ENCODE data around the gene RGS6.

RGS6 gene

DNA sequence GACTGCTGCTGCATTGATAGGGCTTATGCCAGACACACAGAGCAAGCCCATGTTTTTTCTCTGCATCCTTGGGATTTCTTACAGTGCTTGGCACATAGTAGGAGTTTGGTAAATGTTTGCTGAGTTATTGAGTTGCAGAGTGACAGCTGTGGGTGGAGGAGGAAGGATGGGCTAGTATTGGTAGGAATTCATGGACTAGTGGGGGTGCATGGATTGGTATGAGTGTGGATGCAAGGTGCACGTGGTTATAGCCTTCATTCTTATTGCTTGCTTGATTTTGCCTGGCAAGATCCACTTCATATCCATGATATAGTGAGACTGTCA lies 11.4 kb downstream of the RGS6 start:
- no peak for DNase-seq (ENCODE audit: low read depth in 1 of 2, low spot score in 1 of 2)

DNA sequence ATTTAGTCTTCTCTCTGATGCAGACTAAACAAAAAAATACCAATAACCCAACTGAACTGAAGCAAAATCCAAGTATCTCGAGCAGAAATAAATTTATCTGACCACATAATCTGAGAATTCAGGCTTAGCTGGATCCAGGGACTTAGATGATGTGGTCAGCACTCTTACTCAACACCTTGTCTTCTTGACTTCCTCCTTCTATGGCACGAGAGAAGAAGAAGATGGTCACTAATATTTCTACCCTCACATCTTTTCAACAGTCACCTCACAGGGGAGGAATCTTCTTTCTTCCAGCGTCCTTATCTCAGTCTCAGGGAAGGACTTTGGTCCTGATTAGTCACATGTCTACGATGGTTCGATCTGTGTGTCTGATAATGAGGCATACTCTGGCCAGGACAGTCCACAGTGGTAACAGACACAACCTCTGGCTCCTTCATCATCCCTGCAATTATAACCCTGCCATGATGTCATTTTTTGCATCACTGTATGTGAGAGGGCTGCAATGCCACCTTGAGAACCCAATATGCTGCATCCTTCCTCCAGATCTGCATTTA lies 15.8 kb downstream of the RGS6 start:
- no peak for DNase-seq (ENCODE audit: low read depth in 1 of 2, low spot score in 1 of 2)

DNA sequence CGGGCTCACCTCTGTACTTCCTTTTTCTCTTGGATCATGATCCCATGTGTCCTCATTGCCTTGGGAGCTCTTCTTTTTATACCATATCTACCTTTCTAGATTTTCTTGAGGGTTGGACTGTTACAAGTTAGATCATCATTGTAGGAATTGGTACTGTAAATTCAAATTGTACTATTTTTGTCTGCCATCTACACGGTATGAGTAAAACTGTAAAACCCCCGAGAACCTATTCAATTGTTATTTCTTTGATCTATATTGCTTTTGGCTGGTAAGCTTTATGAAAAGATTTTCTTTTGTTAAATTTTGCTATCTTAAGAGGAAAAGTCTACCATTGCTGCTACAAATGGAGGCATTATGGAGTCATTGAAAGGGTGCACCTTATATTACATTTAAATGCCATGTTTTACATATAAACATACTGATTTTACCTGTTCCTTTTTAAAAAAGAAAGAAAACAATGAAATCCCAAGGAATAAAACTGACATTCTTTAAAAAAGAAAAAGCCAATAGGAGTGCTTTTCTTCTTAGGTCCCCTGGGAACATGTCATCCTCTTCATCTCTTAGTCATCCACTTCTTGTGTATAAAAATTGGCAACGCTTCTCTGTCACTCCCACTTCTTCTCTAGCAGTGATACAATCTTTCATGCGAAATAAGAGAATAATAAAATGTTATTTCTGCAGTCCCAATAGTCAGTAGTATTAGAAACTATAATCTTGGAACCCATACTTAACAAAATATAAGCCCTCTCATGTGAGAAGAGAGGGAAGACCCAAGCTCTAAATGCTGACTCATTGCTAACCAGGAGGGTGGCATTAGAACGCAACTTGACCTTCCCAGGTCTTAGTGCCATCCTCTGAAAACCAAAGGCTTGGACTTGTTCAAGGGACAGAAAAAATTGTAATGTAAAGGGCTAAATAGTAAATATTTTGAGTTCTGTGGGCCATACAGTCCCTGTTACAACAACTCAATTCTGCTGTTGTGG lies 20.4 kb downstream of the RGS6 start:
- DNase-seq (ENCODE audit: low read depth in 1 of 2, low spot score in 1 of 2) = no peak

DNA sequence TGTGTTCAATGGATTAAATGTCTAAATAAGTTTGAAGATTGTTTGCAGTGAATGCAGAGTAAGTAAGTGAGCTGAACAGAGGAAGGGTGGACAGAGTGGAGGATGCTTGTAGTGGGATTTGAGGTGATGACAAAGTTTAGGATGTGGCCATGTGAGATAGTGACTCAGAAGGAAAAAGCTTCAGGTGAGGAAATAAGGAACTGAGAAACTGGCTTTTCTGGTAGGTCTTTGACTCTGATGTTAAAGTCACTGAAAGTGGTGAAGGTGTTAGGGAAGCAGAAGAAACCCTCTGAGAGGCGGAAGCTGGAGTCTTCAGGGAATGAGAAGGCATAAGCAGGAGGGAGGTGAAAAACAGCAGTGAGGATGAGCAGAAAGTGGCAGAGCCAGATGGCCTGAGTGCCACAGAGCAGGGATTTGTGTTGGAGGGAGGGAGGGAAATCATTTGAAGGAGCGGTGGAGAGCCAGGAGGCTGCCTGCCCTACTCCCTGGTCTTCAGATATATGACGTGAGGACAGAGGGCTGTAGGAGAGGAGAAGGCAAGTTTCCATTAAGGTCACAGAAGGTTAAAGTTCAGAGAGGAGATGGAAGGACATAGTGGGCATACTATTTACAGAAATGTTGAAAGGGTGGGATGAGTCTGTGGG lies 24.8 kb downstream of the RGS6 start:
- DNase-seq (ENCODE audit: low read depth in 1 of 2, low spot score in 1 of 2) = no peak

DNA sequence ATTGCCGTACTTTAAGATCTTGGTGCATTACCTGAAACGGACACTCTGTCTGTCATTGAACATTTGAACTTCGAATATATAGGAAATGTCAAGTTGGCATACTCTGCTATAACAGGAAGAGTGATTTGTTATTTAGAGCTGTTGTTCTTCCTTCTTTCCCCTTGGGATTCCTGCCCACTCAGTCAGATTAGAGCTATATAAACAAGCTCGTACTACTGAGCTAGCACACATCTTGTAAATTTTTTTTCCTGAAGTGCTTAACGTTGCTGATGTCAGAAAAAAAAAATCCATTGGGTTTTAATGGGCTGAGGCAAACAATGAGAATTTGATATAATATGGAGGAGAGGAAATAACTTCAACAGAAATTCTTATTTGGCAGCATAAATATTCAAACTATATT lies 26.8 kb downstream of the RGS6 start:
- no peak for DNase-seq (ENCODE audit: low read depth in 1 of 2, low spot score in 1 of 2)

DNA sequence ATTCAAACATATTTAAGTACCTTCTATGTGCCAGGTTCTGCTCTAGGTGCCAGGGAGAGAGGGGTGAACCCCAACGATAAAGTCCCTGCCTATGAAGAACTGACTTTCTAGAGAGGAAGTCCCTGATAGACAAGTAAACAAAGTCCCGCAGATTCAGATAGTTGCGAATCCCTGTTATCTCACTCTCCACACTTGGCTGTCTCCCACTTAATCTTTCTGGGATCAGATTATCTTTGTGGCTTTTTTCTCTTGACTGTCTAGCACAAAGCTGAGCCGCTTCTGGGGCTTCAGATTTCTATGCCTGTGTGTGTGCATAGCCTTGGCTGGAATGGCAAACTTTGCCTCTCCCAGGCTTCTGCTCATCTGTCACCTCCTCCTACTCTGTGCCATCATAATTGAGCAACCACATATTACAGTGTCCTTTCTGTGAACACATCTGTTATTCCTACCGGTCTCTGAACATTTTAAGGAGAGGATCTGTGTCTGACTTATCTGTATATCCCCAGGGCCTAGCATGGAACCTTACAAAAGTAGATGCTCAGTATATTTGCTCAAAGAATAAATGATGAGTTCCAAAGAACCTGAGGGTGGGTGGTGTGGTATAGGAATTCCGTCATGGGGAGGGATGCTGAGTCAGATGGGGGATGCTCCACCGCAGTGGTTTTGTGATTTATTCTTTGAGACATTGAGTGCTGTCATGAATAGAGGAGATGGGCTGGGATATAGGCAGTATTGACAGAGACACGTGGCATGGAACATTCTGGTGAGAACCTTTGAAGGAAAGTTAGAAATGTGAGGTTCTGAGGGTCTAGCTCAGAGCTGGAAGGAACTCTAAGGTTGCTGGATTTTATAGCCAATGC lies 28.5 kb downstream of the RGS6 start:
- no peak for DNase-seq (ENCODE audit: low read depth in 1 of 2, low spot score in 1 of 2)

DNA sequence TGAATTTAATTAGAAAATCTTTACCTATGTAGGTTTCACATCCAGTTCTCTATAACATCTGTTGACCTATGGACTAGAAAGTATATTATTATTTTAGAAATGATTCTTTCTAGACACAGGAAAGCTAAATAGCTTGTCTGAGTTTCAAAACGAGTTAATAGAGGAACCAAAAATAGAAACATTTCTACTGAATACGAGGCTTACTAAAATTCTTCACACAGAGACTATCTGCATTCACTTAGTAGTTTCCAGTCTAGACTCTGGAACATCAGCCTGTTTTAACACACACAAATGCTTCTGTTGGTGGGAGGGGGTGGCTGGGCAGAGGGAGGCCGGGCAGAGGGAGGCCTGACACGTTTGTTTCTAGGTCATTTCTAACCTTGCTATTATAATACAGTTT lies 29.7 kb downstream of the RGS6 start:
- no peak for DNase-seq (ENCODE audit: low read depth in 1 of 2, low spot score in 1 of 2)

DNA sequence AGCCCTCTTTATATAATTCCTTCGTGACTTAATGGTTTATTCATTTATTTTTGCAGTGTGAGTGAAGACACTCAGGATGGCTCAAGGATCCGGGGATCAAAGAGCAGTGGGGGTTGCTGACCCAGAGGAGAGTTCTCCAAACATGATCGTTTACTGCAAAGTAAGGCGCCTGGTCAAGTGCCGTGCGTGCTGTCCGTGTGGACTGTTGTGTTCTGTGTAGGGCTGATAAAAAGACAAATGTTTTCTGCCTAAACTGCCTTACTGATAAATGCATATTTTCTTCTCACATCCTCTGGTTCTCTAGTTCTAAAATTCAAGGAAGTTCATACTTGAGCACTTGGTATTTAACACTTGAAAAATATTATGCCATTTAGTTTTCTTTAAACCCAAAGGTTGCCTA lies 32.5 kb downstream of the RGS6 start:
- DNase-seq (ENCODE audit: low read depth in 1 of 2, low spot score in 1 of 2) = no peak

DNA sequence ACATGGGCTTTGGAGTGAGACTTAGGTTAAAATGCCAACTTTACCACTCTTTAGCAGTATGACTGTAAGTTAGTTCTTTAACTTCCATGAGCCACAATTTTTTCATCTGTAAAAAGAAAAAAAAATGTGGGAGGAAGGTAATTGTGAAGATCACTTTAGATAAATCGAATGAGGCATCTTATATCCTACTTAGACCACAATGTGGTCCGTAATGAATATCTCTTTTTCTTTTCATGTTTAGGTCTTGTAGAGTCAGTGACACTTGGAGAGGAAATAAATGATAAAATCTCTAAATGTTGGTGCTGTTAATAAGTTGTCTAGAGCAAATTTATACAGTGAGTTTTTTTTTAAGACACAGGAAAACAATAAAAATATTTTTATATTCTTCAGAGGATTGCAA lies 34.3 kb downstream of the RGS6 start:
- no peak for DNase-seq (ENCODE audit: low read depth in 1 of 2, low spot score in 1 of 2)

DNA sequence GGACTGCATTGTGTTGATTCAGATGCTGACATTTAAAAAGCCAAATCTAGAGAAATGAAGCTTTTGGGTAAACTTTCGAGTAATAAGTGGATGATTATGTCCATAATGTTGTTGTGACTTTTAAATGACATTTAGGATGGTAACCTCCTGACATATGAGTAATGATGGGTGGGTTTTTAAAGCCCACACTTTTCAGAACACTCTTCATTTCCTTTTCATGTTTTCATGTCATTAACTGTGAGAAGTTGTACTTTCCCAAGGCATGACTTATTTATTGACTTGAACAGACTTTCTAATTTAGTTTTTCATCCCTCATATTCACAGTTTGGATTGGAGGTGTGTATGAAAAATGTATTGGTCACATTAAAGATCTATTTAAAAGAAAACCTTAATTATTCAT lies 35.5 kb downstream of the RGS6 start:
- DNase-seq (ENCODE audit: low read depth in 1 of 2, low spot score in 1 of 2) = no peak

DNA sequence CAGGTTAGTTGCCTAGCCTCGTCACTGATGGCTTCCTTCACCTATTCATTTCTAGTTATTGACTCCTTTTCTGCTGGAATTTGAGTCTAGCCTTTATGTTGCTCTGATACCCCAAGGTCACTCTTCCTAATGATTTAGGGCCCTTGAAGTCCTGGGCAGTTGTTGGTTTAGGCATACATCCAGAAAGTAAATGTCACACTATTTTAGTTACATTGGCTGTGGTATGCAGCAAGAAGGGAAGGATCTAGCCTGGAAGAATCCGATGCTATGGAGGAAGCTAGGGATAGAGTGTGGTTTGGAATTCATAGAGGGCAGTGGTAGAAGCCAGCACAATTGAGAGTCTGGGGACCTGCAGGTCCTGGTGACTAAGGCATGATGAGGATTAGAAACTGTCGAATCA lies 38.0 kb downstream of the RGS6 start:
- no peak for DNase-seq (ENCODE audit: low read depth in 1 of 2, low spot score in 1 of 2)

DNA sequence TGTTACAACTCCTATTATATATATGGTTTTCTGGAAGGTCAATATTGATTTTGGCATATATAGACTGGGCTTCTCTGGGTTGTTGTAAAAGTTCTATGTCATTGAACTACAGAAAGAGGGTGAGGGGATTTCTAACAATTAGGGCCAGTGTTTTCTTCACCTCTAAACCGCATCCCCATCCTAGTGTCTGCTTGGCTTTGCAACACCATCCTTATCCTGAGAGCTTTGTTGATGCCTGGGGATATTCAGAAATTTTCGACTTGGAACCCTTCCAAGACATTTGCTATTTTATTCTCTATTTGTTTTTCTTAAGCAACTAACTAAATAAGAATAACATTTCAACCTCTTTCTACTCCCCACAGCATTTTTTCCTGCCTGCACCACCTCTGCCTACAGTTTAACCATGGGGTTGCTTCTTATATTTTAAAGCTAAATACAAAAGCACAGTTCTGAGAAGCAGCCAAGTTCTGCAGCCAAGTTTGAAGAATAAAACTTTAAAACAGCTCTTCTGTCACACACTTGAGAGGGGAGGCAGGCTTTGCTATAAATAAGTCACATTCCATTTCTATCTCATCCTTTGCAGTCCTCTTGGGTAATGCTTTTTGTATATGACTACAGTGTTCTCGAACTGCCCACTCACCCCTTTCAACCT lies 53.4 kb downstream of the RGS6 start:
- no peak for DNase-seq (ENCODE audit: low read depth in 1 of 2, low spot score in 1 of 2)

DNA sequence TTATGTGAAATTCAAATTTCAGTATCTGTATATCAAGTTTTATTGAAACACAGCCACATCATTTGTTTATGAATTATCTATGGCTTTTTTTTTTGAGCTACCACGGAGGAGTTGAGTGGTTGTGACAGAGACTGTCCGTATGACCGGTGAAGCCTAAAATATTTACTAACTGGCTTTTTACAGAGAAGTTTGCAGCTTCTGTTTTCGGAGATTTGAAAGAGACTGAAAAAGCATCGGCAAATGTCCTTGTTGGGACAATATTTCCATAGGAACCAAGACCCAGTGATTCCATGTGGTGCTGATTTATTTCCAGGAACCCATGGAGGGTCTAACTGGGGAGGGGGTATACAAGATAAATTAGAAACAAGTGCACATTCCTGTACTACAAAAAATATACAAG lies 56.2 kb downstream of the RGS6 start:
- no peak for DNase-seq (ENCODE audit: low read depth in 1 of 2, low spot score in 1 of 2)

DNA sequence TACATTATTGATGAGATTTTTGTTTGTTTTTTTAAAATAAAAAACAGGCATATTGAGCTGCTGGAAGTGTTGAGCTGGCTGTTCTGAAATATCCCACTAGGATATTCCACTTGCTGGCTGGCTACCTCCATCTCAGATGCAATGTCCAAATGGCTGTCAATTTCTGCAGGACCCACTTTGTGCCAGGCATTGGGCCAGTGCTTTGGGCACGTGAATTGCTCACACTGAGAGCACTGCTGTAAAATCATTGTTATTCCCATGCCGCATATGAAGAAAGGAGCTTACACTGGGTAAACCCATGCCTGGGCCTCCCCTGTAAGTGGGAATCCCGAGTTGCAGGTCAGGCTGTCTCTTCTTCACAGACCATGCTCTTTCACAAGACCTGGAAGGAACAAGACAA lies 56.7 kb downstream of the RGS6 start:
- no peak for DNase-seq (ENCODE audit: low read depth in 1 of 2, low spot score in 1 of 2)

DNA sequence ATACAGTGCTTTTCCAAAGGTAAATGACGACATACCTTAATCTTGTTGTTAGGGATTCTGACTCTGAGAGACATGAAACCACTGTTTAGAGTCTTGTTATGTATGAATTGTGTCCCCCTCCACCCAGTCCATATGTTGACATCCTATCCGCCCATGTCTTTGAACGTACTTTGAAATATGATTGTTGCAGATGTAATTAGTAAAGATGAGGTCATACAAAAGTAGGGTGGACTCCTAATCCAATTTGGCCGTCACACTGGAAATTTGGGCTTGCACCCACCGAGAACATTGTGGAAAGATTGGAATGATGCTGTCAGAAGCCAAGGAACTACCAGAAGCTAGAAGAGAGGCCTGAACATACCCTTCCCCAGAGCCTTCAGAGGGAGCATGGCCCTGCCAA lies 62.2 kb downstream of the RGS6 start:
- no peak for DNase-seq (ENCODE audit: low read depth in 1 of 2, low spot score in 1 of 2)

DNA sequence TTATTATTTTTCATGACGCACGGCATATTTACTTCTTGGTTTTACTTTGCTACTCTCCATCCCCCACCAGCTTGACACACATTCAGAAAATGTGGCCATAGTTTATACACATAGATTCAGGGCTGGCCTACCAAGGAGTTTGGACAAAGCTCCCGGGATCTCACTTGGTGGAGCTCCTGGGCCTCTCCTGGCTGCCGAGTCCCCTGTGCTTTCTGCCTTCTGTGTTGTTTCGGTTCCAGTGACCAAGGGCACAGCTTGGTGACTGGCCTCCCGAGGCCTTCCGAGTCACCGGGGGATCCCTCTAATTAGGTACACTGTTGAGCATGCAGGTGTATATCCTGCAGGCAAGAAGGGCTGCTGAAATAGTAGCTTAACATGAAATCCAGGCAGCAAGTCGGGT lies 63.5 kb downstream of the RGS6 start:
- no peak for DNase-seq (ENCODE audit: low read depth in 1 of 2, low spot score in 1 of 2)

DNA sequence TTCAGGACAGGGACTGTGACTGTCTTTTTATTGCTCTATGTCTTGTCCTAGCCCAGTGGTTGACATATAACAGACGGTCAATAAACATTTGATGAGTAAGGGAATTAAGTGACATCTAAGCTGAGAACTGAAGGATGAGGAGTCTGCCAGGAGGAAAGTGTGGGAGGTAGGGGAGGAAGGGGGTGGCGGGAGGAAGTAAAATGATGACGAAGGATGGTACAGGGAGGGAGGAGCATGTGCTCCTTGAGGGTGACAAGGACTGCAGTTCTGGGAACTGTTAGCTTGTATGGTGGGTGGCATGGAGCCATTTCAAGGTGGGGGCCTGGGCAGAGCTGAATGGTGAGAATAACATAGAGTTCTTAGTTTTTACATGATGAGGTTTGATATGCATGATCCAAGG lies 64.4 kb downstream of the RGS6 start:
- DNase-seq (ENCODE audit: low read depth in 1 of 2, low spot score in 1 of 2) = no peak

DNA sequence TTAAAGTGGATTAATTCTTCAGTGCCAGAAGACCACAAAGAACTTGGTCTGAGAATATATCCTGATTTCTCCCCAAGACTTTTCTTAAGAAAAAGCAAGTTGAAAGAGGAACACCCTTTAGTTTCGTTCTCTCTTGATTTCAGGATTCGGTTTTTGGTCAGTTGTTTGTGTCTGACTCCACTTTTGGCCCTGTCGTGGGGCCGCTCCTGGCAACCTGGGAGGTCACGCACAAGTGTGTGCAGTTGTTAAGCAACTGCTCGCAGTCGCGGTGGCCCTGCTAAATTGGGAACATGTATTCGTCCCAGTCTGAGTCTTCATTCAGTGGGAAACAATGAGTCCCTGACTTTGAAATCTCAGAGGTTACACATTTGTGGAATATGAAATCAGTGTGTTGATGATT lies 68.7 kb downstream of the RGS6 start:
- DNase-seq (ENCODE audit: low read depth in 1 of 2, low spot score in 1 of 2) = no peak

DNA sequence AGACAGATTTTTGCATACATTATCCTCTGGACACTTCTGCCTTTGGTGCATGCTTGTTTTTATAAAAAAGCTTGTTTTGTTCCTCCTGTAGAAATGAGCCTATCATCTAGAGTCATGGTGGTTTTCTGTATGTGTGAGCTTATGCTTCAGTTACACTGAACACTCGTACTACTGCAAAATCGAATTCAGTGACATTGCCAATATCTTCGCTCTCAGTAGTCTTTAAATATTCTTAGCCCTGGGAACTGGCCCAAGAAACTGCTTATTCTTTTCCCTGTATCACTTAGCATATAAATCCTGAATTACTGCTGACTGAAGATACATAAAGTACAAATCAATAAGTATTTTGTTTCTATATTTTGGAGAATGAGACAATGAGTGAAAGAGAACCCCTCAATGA lies 70.5 kb downstream of the RGS6 start:
- DNase-seq (ENCODE audit: low read depth in 1 of 2, low spot score in 1 of 2) = no peak

DNA sequence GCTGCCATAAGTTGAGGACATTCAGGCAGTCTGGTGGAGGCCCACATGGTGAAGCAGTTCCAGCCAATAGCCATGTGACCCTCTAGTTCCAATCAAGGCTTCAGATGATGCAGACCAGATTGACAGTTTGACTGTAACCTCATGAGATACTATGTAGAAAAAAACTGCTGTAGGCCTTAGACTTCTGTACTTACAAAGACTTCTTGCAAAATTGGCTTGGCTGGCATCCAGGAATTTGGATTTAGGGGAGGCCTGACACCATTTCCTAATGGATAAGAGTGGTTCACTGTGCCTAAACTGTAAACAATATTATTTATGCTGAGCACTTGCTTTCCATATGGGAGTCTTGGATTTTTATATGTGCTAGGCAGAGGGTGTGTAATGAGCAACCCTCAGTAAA lies 76.4 kb downstream of the RGS6 start:
- DNase-seq (ENCODE audit: low read depth in 1 of 2, low spot score in 1 of 2) = no peak

DNA sequence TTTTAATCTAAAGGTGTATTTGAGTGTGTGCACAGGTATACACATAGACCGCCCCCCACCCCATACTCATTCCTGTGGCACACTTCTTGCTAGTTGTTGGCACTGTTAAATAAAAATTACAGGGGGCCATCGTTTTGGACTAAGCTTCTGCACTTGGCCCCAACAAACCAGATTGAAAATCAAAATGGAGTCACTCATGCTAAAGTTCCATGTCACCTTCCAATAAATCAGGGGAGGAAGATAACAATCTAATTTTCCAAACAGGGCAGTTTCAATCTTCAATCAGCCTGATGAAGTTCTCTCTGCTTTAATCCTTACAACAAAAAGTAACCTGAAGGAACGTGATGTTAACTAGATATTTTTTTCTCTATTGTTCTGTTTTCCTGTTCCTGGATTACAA lies 78.2 kb downstream of the RGS6 start:
- no peak for DNase-seq (ENCODE audit: low read depth in 1 of 2, low spot score in 1 of 2)

All from stimulated activated CD4-positive, alpha-beta T cell treated with anti-CD3 and anti-CD28 coated beads, Interleukin-15, amount 100 ng/mL, for 1 hour (primary cell).